GM12873 (cell line): Measurements from ENCODE around the gene PRCC.

Experiments
- CTCF ChIP-seq: IDR thresholded peaks from 2 replicates; pipeline ENCODE4 v1.5.1; 2012; ENCODE audit warnings: low read depth, mild to moderate bottlenecking, moderate library complexity, low read length, control low read depth; ENCODE audit not compliant: insufficient read depth; ENCODE audit errors: missing control alignments

PRCC gene

GRCh38 chr1:156805766-156806511 is 38.6 kb downstream of the PRCC start:
- no peak for TF ChIP-seq CTCF

DNA sequence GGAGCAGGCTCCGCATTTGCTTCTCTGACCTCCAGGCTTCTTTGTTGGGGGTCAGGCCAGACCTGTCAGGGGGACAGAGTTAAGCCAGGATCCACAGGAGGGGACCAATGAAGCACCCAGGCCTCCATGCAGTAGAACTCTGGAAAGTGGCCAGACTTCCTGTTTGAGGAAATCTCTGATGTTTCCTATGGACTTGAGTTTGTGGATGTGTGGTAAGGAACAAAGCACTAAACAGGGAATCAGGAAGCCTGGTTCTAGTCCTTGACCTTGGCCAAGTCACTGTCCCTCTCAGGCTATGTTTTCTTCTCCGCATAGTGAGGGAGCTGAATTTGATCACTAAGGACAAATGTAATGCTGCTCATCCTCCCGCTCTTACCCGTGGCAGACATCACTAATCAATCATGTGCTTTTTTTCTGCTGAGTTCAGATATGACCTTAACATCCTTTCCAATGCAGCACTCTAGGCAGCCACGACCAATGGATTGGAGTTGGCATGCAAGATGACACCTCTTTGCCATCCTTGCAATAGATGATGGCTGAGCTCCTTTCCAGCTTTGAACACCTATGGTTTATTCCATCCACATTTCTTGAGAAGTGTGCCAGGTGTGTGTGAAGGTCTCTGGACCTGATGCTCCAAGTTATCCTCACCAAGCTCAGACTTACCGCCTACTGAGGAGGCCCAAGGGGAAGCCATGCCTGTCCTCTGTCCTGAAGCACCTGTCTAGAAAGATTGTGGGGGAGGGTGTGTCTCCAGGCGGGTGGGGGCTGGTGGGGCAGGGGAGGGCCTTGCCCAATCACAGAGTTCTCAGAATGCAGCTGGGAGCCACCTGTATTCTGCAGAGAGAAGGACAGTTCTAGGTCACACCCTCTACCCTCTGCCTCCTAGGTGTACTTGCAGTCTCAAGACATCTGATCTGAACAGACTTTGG is 39.4 kb downstream of the PRCC start:
- TF ChIP-seq CTCF, result no peak

DNA sequence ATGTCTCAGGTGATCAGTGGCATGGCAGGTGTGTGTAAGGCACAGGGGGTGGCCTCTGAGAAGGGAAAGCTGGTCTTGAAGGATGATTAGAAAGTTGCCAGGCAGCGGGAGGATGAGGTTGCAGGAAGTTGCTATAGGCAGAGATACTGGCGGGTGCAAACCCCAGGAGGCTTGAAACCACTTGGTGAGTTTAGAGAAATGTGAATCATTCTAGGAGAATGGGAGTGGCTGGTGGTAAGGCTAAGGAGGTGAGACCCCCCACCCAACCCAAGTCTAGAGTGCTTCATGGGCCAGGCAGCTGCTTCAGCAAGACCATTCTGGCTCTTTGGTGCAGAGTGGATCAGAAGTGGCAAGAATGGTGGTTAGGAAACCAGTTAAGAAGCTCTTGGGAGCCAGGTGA is 40.3 kb downstream of the PRCC start:
- TF ChIP-seq CTCF, result no peak

GRCh38 chr1:156808186-156809030 is 41.1 kb downstream of the PRCC start:
- no peak for TF ChIP-seq CTCF

DNA sequence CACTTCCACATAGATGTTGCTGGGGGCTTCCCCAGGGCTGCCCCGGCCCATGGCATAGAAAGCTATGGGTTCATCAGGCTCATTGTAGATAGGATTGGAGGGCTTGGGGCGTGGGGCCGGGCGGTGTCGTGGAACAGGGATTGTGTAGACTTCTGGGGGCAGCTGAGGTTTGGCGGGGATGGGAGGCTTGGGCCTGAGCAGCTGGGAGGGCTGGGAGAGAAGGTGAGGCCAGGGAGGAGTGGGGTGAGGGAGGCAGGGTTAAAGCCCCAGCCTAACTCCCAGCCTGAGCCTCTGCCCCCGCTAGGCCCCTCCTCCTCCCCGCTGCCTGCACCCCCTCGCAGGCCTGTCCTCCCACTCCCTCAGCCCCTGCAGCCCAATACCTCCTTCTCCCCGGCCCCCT is 41.9 kb downstream of the PRCC start:
- TF ChIP-seq CTCF, result no peak

DNA sequence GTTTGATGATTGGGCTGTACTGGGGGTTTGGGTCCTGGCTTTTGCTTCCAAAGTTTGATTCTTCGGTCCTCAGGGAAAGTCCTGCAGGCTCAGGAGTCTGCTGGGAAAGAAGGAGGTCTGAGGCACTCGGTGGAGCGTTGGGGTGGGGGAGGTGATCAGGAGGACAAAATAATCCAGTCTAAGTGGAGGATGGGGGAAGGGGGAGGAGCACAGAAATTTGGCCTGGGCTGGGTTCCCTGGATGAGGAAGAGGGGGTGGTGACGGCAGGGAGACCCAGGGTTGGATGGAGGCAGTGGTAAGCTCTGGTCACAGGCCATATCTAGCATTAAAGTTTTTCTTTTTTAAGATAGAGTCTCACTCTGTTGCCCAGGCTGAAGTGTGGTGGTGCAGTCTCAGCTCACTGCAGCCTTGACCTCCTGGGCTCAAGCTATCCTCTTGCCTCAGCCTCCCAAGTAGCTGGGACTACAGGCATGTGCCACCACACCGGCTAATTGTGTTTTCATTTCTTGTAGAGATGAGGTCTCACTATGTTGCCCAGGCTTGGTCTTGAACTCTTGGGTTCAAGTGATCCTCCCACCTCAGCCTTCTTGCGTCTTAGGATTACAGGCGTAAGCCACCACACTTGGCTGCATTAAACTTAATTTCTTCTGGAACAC is 42.5 kb downstream of the PRCC start:
- TF ChIP-seq CTCF, result no peak
